ENCODE data around the gene GALNT15. TPM values are rescaled to one million over a fixed set of nuclear protein-coding genes. Genes with fewer than 3 reads are reported as not detected.

GALNT15 gene
- total and polyA plus RNA-seq, 2 donors (not counting 1 experiment from before 2014, with no cell fraction given): not detected

DNA sequence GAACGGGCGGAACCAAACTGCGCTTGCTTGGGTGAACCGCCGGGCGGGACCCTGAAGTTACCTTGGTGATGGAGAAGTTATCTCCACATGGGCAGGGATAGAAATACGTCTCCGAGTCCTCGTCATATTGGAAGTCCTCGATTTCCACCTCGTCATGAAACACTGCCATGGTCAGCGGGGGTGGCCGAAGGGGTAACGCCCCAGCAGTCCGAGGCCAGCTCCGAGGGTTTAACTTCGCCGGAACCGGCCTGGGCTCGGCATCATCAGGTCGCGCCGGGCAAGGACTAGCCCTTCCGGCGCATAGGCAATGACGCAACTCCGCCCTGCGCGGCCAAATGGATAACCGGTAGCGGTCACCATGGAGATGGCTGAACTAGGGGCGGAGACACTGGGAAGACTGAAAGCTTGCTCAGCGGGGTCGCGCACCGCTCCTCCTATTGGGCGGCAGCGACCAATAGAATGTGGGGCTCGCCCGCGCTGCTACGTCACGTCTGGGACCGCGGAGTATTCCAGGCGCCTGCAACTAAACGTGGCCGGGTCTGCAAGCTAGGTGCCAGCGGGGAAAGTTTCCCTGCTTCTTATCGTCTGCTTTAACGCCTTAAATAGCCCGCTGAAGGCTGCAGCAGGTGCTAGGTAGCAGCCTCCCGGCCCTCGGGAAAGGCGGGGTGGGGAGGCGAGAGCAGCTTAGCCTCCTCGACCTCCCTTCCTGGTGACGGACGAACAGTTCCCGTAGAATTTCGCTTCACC, 90.4 kb downstream of the GALNT15 start, which contains the start of the genes DPH3 and OXNAD1:
TSS of gene DPH3 (minus strand) at position 236 of the 747 bp plus-strand sequence. CDS start at position 169, 67 bp downstream.
TSS of gene OXNAD1 (plus strand) at position 505 of the 747 bp plus-strand sequence. CDS start 5,741 bp downstream, outside the sequence.
- H3K27ac Mint-ChIP-seq: peak within 1 kb of the TSS; percentile 99
- Histone ChIP-seq H3K79me2 (ENCODE audit: control insufficient read depth, insufficient read depth, low read length) (peaks cover 56% of the 10 kb centered on the region), H3K36me3 (replicated peaks in 1 of 2; ENCODE audit: control extremely low read depth in 1 of 2, control insufficient read depth in 1 of 2, extremely low read depth in 1 of 2, insufficient read depth in 2 of 2, low read length in 1 of 2) (peaks cover 5 to 9% of the 10 kb centered on the region in 2 experiments), H3K9me3 (ENCODE audit: control extremely low read depth in 1 of 3, control insufficient read depth in 2 of 3, insufficient read depth in 1 of 3, low read length in 2 of 3) (no peaks in the 10 kb centered on the region), H3K4me1 (ENCODE audit: control insufficient read depth in 2 of 2, insufficient read depth in 2 of 2, low read length in 2 of 2) (peaks cover 12 to 13% of the 10 kb centered on the region in 2 donors), H4K20me1 (ENCODE audit: control insufficient read depth, insufficient read depth, low read length, poor library complexity, severe bottlenecking) (peaks cover 5% of the 10 kb centered on the region), H3K27ac (ENCODE audit: low read length in 2 of 2) (peak within 1 kb of the TSS; percentile 85 to 97), H3K4me3 (ENCODE audit: control extremely low read depth in 1 of 5, extremely low read depth in 1 of 5, insufficient read depth in 1 of 5, low read depth in 2 of 5, low read length in 4 of 5) (peak within 1 kb of the TSS; percentile 80 to 97 (median 90)), H3K4me2 (replicated peaks; ENCODE audit: low read depth, low read length, poor library complexity, severe bottlenecking) (peak within 1 kb of the TSS; percentile 87), H3K27me3 (replicated peaks in 1 of 4; ENCODE audit: control extremely low read depth in 1 of 4, control insufficient read depth in 3 of 4, insufficient read depth in 4 of 4, low read length in 3 of 4) (no peaks in the 10 kb centered on the region), H2AFZ (ENCODE audit: insufficient read depth, low read depth, low read length, poor library complexity, severe bottlenecking) (peak within 1 kb of the TSS; percentile 98), H3K9ac (ENCODE audit: low read length) (peak within 1 kb of the TSS; percentile 96)
- peak; percentile 96 for ATAC-seq (ENCODE audit: low read depth)
- ChIA-PET POLR2A (interaction anchor here (0.6 to 1.8 kb wide), 4 partner anchors 248 to 967 kb away, joined by 3 to 6 read pairs (median 4); partner anchors contain the start of gene RFTN1), CTCF (interaction anchor here (1.0 to 7.6 kb wide), 4 partner anchors 10 to 924 kb away, joined by 3 to 76 read pairs (median 10); no protein-coding TSS in a partner anchor)
- H3K4me3 Mint-ChIP-seq: peak within 1 kb of the TSS; percentile 99
- no peak for TF ChIP-seq EZH2 (IDR thresholded peaks at IDR 0.05; ENCODE audit: borderline replicate concordance, insufficient read depth, low read depth, low read length, poor library complexity, severe bottlenecking)
- TF ChIP-seq, protein P1, sequence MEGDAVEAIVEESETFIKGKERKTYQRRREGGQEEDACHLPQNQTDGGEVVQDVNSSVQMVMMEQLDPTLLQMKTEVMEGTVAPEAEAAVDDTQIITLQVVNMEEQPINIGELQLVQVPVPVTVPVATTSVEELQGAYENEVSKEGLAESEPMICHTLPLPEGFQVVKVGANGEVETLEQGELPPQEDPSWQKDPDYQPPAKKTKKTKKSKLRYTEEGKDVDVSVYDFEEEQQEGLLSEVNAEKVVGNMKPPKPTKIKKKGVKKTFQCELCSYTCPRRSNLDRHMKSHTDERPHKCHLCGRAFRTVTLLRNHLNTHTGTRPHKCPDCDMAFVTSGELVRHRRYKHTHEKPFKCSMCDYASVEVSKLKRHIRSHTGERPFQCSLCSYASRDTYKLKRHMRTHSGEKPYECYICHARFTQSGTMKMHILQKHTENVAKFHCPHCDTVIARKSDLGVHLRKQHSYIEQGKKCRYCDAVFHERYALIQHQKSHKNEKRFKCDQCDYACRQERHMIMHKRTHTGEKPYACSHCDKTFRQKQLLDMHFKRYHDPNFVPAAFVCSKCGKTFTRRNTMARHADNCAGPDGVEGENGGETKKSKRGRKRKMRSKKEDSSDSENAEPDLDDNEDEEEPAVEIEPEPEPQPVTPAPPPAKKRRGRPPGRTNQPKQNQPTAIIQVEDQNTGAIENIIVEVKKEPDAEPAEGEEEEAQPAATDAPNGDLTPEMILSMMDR (IDR thresholded peaks at IDR 0.05): no peak
- H3K27me3 Mint-ChIP-seq: no peaks in the 10 kb centered on the region
- peak; percentile 99 for DNase-seq
- intact Hi-C loops (cut with micrococcal nuclease): loop anchor here (1.0 to 10.0 kb wide), 10 partner anchors 107 to 1478 kb away; partner anchors contain the start of genes BTD, CAPN7, EAF1 and HACL1
- no peaks in the 10 kb centered on the region for H3K9me3 Mint-ChIP-seq (ENCODE audit: insufficient read depth)
- WGBS (ENCODE audit: insufficient coverage): under 1% methylated on average over 61 of the region's 61 CpGs
- H3K4me1 Mint-ChIP-seq: peaks cover 25% of the 10 kb centered on the region

Measured in B cell (primary cell).